GM12801 (cell line): ENCODE results near the gene GSAP.

Source experiments
- CTCF ChIP-seq: IDR thresholded peaks from one replicate; pipeline ENCODE4 v1.5.1; 2011; ENCODE audit warnings: control low read depth; ENCODE audit not compliant: insufficient read length; ENCODE audit errors: extremely low read depth

GSAP gene

GRCh38 chr7:77320714-77321113 is 95.4 kb downstream of the GSAP start:
- TF ChIP-seq CTCF, result no peak

DNA sequence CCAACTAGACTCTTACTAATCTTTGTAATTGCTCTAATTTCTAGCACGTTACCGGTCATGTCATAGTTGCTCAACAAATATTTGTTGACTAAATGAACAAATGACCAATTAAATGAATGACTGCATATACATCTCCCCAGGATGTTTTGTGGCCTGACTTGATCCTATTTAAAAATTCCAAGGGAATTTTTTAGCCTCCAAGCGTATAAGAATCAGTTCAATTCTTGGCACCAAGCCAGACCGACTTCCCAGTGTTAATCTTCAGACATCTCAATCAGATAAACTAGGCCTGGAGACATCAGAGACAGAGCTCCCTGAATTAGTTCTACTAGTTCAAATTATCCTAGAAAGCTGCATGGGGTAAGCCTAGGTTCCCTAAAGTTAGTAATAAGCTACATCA is 96.0 kb downstream of the GSAP start:
- TF ChIP-seq CTCF, result no peak

- no peak for TF ChIP-seq CTCF
Observed at GRCh38 chr7:77318019-77318418, 98.1 kb downstream of the GSAP start.

GRCh38 chr7:77316219-77316978 is 99.8 kb downstream of the GSAP start:
- no peak for TF ChIP-seq CTCF

DNA sequence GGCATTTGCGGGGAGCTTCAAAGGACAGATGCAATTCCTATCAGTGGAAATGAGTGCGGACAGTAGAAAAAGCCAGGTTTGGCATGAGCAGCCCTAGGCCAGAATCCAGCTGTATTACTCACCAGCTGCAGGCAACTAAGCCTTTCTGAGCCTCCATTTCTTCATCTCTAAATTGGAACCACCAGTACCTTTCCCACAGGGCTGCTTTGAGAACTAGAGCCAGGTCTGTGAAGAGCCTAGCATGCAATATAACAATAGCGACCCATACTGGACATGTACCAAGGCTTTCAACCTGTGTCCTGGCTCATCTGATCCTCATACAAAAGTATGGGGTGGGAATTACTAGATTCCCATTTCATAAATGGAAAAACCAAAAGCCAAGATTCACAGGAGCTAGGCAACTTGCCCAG is 101.0 kb downstream of the GSAP start:
- TF ChIP-seq CTCF, result no peak

DNA sequence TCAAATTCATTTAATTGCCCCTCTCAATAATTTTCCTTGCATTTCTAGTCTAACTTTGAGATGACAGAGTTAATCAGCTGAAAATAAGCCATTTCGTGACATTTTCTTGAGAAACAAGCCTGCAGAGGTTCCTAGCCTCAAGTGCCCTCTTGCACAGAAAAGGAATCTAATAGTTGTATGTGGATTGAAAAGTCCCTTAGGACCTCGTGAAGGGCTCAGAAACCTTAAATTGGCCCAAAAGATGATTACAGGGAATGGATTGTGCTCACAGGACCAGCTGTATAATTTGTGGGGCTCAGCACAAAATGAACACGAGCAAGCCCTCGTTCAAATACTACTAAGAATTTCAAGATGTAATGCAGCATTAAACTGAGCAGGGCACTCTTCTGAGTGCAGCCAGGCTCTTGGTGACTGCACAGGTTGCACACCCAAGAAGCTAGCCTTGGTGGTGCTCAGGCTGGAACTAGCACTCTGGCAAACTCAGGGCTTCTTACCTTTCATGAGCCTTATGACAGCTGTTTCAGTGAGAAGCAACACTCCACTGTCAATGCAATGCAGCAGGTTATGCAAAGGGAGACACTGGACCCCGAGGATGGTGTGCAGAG is 102.2 kb downstream of the GSAP start:
- TF ChIP-seq CTCF, result no peak

GRCh38 chr7:77313085-77313484 is 103.1 kb downstream of the GSAP start:
- no peak for TF ChIP-seq CTCF
